WERI-Rb-1 (cell line): ENCODE measurements around the gene NLGN1.
A peak's percentile ranks its signal among the peaks of the same experiment; 100 is the strongest.
"Not testable (repeated sequence)": the region's sequence is repeated elsewhere in the genome, so short reads cannot be mapped to it uniquely, and the experiment has no call there.

Experiments used
- DNase-seq: peaks from one replicate; pipeline ENCODE4 v3.0.0-alpha.2; 2020
- H3K27ac ChIP-seq: fragments of 250-450 bp; sonication (Bioruptor Pico); 2 replicates; pipeline ENCODE4 v1.5.1; 2020; ENCODE audit warnings: mild to moderate bottlenecking, moderate library complexity
- H3K27me3 ChIP-seq: fragments of 250-450 bp; sonication (Bioruptor Pico); 2 replicates; pipeline ENCODE4 v1.5.1; 2021; ENCODE audit warnings: mild to moderate bottlenecking, low read depth, moderate library complexity; ENCODE audit not compliant: insufficient read depth, severe bottlenecking
- H3K36me3 ChIP-seq: fragments of 250-450 bp; sonication (Bioruptor Pico); 2 replicates; pipeline ENCODE4 v1.5.1; 2020; ENCODE audit warnings: mild to moderate bottlenecking, moderate library complexity
- H3K4me3 ChIP-seq: 2 replicates; pipeline ENCODE4 v1.5.1; 2011; ENCODE audit warnings: low read depth, mild to moderate bottlenecking, control low read depth, low read length
- H3K9me3 ChIP-seq: fragments of 250-450 bp; sonication (Bioruptor Pico); 2 replicates; pipeline ENCODE4 v1.5.1; 2021; ENCODE audit warnings: mild to moderate bottlenecking, moderate library complexity; ENCODE audit not compliant: severe bottlenecking
- CTCF ChIP-seq: IDR thresholded peaks from 2 replicates; pipeline ENCODE4 v1.5.1; 2011; ENCODE audit warnings: low read depth, mild to moderate bottlenecking, control low read depth, inconsistent platforms, low read length

The NLGN1 gene

GRCh38 chr3:173440514-173440913, 43.0 kb downstream of the NLGN1 start:
- TF ChIP-seq CTCF = no peak
- Histone ChIP-seq H3K9me3 (no peaks in the 10 kb centered on the region), H3K27ac (no peak overlapping the region), H3K36me3 (no peaks in the 10 kb centered on the region), H3K27me3 (no peaks in the 10 kb centered on the region), H3K4me3 (no peak overlapping the region)
- DNase-seq = no peak

DNA sequence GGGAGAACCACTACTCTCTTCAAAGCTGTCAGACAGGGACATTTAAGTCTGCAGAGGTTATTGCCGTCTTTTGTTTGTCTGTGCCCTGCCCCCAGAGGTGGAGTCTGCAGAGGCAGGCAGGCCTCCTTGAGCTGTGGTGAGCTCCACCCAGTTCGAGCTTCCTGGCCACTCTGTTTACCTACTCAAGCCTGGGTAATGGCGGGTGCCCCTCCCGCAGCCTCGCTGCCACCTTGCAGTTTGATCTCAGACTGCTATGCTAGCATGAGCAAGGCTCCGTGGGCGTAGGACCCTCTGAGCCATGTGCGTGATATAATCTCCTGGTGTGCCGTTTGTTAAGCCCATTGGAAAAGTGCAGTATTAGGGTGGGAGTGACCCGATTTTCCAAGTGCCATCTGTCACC, 54.0 kb downstream of the NLGN1 start:
- H3K36me3 ChIP-seq, H3K27ac ChIP-seq, H3K9me3 ChIP-seq, H3K4me3 ChIP-seq, H3K27me3 ChIP-seq: not testable (repeated sequence)
- peak; percentile 10 for DNase-seq

GRCh38 chr3:173463250-173463649, 65.7 kb downstream of the NLGN1 start:
- no peak for DNase-seq
- Histone ChIP-seq H3K27ac (no peak overlapping the region), H3K9me3 (no peaks in the 10 kb centered on the region), H3K27me3 (no peaks in the 10 kb centered on the region), H3K36me3 (no peaks in the 10 kb centered on the region), H3K4me3 (no peak overlapping the region)
- no peak for TF ChIP-seq CTCF

- Histone ChIP-seq H3K9me3 (no peaks in the 10 kb centered on the region), H3K27me3 (no peaks in the 10 kb centered on the region), H3K4me3 (no peak overlapping the region), H3K36me3 (no peaks in the 10 kb centered on the region), H3K27ac (no peak overlapping the region)
- no peak for DNase-seq
- TF ChIP-seq CTCF = no peak
Observed at GRCh38 chr3:173465112-173465511, 67.6 kb downstream of the NLGN1 start.

DNA sequence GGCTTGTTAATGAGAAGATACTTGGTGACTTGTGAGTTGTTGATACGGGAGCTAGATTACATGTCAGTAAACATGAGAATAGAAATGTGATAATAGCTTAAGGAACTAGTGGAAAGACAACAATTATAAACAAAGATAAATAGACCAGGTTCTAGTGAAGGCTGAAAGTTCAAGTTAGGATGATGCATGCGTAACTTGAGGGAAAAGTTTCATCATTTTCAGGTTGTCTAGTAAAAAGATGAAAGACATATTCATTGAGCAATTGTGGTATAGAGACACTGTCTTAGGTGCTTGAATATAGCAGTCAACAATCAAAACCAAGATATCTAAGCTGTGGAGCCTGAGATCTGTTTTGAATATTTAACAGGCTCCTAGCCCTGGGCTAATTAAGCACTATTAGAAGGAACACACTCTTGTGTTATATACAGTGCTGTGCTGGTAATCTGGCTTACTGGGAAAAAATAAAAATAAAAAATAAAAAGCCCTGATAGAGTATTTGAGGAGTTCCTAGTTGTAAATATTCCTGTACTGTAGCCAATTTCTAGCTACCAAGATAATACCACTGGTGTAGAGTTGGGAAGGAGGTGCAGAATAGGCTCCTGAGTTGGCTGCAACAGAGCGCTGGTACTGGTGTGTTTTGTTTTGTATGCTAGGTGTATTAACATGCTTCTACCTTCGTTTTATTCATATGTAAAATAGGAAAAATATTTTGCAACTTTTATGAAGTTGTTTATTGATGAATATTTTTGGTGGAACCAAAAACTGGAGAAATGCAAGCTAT, 68.5 kb downstream of the NLGN1 start:
- DNase-seq = no peak
- Histone ChIP-seq H3K36me3 (no peaks in the 10 kb centered on the region), H3K4me3 (no peak overlapping the region), H3K27ac (no peak overlapping the region), H3K27me3 (no peaks in the 10 kb centered on the region), H3K9me3 (no peaks in the 10 kb centered on the region)
- TF ChIP-seq CTCF = no peak

DNA sequence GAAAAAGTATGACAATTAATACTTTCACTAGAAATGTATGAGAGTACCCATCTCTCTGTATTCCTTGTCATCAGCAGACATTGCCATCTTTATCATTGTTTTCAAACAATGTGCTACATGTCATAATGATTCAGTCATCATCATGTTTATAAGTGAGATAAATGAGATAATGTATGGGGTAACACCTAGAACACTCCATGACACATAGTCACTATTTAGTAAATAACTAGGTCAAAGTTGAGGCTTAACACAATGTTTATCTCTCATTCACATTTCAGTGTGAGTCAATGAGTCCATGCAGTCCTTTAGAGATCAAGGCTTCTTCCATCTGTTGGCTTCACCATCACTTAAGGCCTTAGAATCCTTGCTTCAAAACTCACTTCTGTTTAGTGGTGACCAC, 70.0 kb downstream of the NLGN1 start:
- no peaks in the 10 kb centered on the region for H3K9me3 ChIP-seq
- H3K4me3 ChIP-seq = no peak overlapping the region
- H3K27me3 ChIP-seq = no peaks in the 10 kb centered on the region
- no peaks in the 10 kb centered on the region for H3K36me3 ChIP-seq
- DNase-seq = no peak
- TF ChIP-seq CTCF = no peak
- H3K27ac ChIP-seq = no peak overlapping the region
